SH-SY5Y (cell line): ENCODE data around the gene TRIM56.

ENCODE experiments used
- GATA2 ChIP-seq: IDR thresholded peaks from 2 replicates; pipeline ENCODE4 v1.6.1; 2011; ENCODE audit warnings: mild to moderate bottlenecking, low read depth, low read length
- GATA3 ChIP-seq: IDR thresholded peaks from 2 replicates; pipeline ENCODE4 v1.6.1; 2011; ENCODE audit warnings: low read depth, mild to moderate bottlenecking, low read length, moderate library complexity

- TF ChIP-seq GATA2 (no peak), GATA3 (no peak)
These were observed 48.5 kb downstream of the TRIM56 start for GRCh38 chr7:101133621-101134398.
